HepG2 (cell line): Measurements from ENCODE around the gene SMIM20. TPM values are rescaled to one million over a fixed set of nuclear protein-coding genes. Genes with fewer than 3 reads are reported as not detected.
A peak's percentile ranks its signal among the peaks of the same experiment; 100 is the strongest.

Experiments used
- FOXA3 ChIP-seq: IDR thresholded peaks from 2 replicates; pipeline ENCODE4 v1.6.1; 2016; ENCODE audit warnings: missing genetic modification reagents, missing compliant biosample characterization
- FOXP4 ChIP-seq: sonication (generic); formaldehyde crosslinking; IDR thresholded peaks from 2 replicates; pipeline ENCODE4 v1.4.0; 2020; ENCODE audit warnings: missing genetic modification reagents
- GTF3A ChIP-seq: sonication (generic); formaldehyde crosslinking; conservative IDR thresholded peaks from 2 replicates; pipeline ENCODE4 v1.4.0; 2020; ENCODE audit warnings: mild to moderate bottlenecking, missing genetic modification reagents
- MAFF ChIP-seq: IDR thresholded peaks from 2 replicates; pipeline ENCODE4 v1.6.1; 2011; ENCODE audit warnings: low read depth, low read length, improper control_type of control experiment
- MAFG ChIP-seq: sonication (generic); formaldehyde crosslinking; IDR thresholded peaks from 2 replicates; pipeline ENCODE4 v1.5.1; 2020; ENCODE audit warnings: mild to moderate bottlenecking, missing genetic modification reagents
- MAZ ChIP-seq, 2 experiments: sonication (generic) in 1 of 2; formaldehyde crosslinking in 1 of 2; IDR thresholded peaks; 2 replicates each; pipeline versions ENCODE4 v1.5.0 to v1.6.1; 2012 to 2020; ENCODE audit warnings: low read depth in 2 of 2, mild to moderate bottlenecking in 2 of 2, borderline replicate concordance in 1 of 2, improper control_type of control experiment in 1 of 2, low read length in 1 of 2, missing genetic modification reagents in 1 of 2, moderate library complexity in 1 of 2
- MLLT10 ChIP-seq: sonication (generic); formaldehyde crosslinking; IDR thresholded peaks from 2 replicates; pipeline ENCODE4 v1.4.0; 2020; ENCODE audit warnings: missing genetic modification reagents
- MTA1 ChIP-seq: sonication (generic); formaldehyde crosslinking; IDR thresholded peaks from 2 replicates; pipeline ENCODE4 v1.4.0; 2020; ENCODE audit warnings: missing genetic modification reagents, mild to moderate bottlenecking, borderline replicate concordance
- ZBTB26 ChIP-seq: IDR thresholded peaks from 2 replicates; pipeline ENCODE4 v1.6.1; 2016; ENCODE audit warnings: missing compliant biosample characterization, missing genetic modification reagents, borderline replicate concordance
- ZFP82 ChIP-seq: sonication (generic); formaldehyde crosslinking; IDR thresholded peaks from 2 replicates; pipeline ENCODE4 v1.5.1; 2020; ENCODE audit warnings: mild to moderate bottlenecking, missing genetic modification reagents, borderline replicate concordance
- ZNF180 ChIP-seq: sonication (generic); formaldehyde crosslinking; IDR thresholded peaks from 2 replicates; pipeline ENCODE4 v1.4.0; 2020; ENCODE audit warnings: low read depth, missing genetic modification reagents, borderline replicate concordance
- ZNF264 ChIP-seq: sonication (generic); formaldehyde crosslinking; IDR thresholded peaks from 2 replicates; pipeline ENCODE4 v1.4.0; 2020; ENCODE audit warnings: missing genetic modification reagents
- ZNF564 ChIP-seq: sonication (generic); formaldehyde crosslinking; IDR thresholded peaks from 2 replicates; pipeline ENCODE4 v1.8.1; 2023; ENCODE audit warnings: mild to moderate bottlenecking, missing genetic modification reagents
- ZNF746 ChIP-seq: sonication (generic); formaldehyde crosslinking; IDR thresholded peaks from 2 replicates; pipeline ENCODE4 v1.8.0; 2022; ENCODE audit warnings: mild to moderate bottlenecking, missing genetic modification reagents
- polyA plus RNA-seq, 8 experiments: library from polyadenylated mRNA; depleted of rRNA in 3 of 8; stranded (reverse) in 7 of 8; unstranded in 1 of 8; fragments of >200 nt; fragmentation: Illumina TruSeq in 4 of 8; extraction: Trizol in 4 of 8; gene quantifications; 2 replicates each; pipeline versions ENCODE4 v1.2.1 to v1.2.3, GENCODE V29; 2011 to 2016; ENCODE audit warnings: low read depth in 4 of 8, missing spikeins in 1 of 8, mixed read lengths in 1 of 8; ENCODE audit not compliant: insufficient read depth in 1 of 8
- total RNA-seq, 5 experiments: library from RNA; depleted of rRNA; stranded (reverse); fragments of >200 nt; fragmentation: Illumina TruSeq; extraction: Trizol; gene quantifications; 2 replicates each; pipeline ENCODE4 v1.2.3, GENCODE V29; 2016; ENCODE audit warnings: low read depth in 1 of 5
- TF ChIP-seq, protein P1 (sequence below), 2 experiments: sonication (generic) in 1 of 2; formaldehyde crosslinking in 1 of 2; IDR thresholded peaks; 2 replicates each; pipeline versions ENCODE4 v1.4.0 to v1.6.1; 2018 to 2020; ENCODE audit warnings: missing genetic modification reagents in 2 of 2, borderline replicate concordance in 1 of 2, low read depth in 1 of 2, mild to moderate bottlenecking in 1 of 2, missing biosample characterization in 1 of 2
- TF ChIP-seq, protein P2 (sequence below): sonication (generic); formaldehyde crosslinking; IDR thresholded peaks from 2 replicates; pipeline ENCODE4 v1.4.0; 2020; ENCODE audit warnings: missing genetic modification reagents
- TF ChIP-seq, protein P3 (sequence below): sonication (generic); formaldehyde crosslinking; IDR thresholded peaks from 2 replicates; pipeline ENCODE4 v1.4.0; 2020; ENCODE audit warnings: missing genetic modification reagents

The SMIM20 gene
- total and polyA plus RNA-seq, 2 of the 13 experiments (the other 11 are each of a cell fraction or from before 2014, with no cell fraction given) = 26.3 to 30.2 TPM

DNA sequence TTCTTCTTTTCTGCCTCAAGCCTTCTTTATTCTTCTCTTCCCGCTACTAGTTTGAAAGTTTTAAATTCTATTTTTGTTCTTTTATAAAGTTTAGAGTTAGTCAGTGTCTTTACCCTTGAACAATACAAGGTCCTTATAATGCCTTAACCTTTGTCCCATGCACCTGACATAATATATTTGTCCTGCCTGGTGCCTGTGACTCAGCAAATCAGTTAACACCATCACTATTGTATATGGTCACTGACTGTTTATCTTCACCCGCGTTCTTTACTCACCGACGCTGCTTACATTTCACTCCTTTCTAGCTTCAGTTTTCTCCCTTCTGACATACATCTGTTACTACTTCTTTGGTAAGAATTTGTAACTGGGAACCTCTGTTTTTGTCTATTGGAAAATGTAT is 5.7 kb downstream of the SMIM20 start (continued):
- TF ChIP-seq ZBTB26 (CRISPR knock-in tag) (no peak), MAZ (IDR thresholded peaks at IDR 0.05; ENCODE audit: borderline replicate concordance, low read depth, low read length) (no peak), MAZ (CRISPR knock-in tag; IDR thresholded peaks at IDR 0.05; ENCODE audit: low read depth) (no peak), GTF3A (CRISPR knock-in tag) (no peak), ZFP82 (CRISPR knock-in tag) (no peak), MTA1 (CRISPR knock-in tag) (no peak), ZNF746 (CRISPR knock-in tag) (no peak), FOXP4 (CRISPR knock-in tag) (peak; percentile 81), ZNF564 (CRISPR knock-in tag) (no peak), MAFF (peak; percentile 88), FOXA3 (CRISPR knock-in tag) (peak; percentile 73), MLLT10 (CRISPR knock-in tag) (no peak), ZNF264 (CRISPR knock-in tag) (peak; percentile 69; the same call in 1 of the 2 replicates), ZNF180 (CRISPR knock-in tag) (no peak), MAFG (CRISPR knock-in tag) (peak; percentile 90)
- TF ChIP-seq, protein P1, sequence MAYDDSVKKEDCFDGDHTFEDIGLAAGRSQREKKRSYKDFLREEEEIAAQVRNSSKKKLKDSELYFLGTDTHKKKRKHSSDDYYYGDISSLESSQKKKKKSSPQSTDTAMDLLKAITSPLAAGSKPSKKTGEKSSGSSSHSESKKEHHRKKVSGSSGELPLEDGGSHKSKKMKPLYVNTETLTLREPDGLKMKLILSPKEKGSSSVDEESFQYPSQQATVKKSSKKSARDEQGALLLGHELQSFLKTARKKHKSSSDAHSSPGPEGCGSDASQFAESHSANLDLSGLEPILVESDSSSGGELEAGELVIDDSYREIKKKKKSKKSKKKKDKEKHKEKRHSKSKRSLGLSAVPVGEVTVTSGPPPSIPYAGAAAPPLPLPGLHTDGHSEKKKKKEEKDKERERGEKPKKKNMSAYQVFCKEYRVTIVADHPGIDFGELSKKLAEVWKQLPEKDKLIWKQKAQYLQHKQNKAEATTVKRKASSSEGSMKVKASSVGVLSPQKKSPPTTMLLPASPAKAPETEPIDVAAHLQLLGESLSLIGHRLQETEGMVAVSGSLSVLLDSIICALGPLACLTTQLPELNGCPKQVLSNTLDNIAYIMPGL (CRISPR knock-in tag; IDR thresholded peaks at IDR 0.05; ENCODE audit: borderline replicate concordance in 1 of 2, low read depth in 1 of 2) = no peak
- TF ChIP-seq, protein P2, sequence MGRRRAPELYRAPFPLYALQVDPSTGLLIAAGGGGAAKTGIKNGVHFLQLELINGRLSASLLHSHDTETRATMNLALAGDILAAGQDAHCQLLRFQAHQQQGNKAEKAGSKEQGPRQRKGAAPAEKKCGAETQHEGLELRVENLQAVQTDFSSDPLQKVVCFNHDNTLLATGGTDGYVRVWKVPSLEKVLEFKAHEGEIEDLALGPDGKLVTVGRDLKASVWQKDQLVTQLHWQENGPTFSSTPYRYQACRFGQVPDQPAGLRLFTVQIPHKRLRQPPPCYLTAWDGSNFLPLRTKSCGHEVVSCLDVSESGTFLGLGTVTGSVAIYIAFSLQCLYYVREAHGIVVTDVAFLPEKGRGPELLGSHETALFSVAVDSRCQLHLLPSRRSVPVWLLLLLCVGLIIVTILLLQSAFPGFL (CRISPR knock-in tag) = no peak
- TF ChIP-seq, protein P3, sequence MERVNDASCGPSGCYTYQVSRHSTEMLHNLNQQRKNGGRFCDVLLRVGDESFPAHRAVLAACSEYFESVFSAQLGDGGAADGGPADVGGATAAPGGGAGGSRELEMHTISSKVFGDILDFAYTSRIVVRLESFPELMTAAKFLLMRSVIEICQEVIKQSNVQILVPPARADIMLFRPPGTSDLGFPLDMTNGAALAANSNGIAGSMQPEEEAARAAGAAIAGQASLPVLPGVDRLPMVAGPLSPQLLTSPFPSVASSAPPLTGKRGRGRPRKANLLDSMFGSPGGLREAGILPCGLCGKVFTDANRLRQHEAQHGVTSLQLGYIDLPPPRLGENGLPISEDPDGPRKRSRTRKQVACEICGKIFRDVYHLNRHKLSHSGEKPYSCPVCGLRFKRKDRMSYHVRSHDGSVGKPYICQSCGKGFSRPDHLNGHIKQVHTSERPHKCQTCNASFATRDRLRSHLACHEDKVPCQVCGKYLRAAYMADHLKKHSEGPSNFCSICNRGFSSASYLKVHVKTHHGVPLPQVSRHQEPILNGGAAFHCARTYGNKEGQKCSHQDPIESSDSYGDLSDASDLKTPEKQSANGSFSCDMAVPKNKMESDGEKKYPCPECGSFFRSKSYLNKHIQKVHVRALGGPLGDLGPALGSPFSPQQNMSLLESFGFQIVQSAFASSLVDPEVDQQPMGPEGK = 0 out of 2 replicates have a peak, but pooled peaks have one; percentile 20
